ENCODE measurements around the gene TTLL10.

The TTLL10 gene

GRCh38 chr1:1226566-1227362 is 53.1 kb downstream of the TTLL10 start:
- no peak for DNase-seq

DNA sequence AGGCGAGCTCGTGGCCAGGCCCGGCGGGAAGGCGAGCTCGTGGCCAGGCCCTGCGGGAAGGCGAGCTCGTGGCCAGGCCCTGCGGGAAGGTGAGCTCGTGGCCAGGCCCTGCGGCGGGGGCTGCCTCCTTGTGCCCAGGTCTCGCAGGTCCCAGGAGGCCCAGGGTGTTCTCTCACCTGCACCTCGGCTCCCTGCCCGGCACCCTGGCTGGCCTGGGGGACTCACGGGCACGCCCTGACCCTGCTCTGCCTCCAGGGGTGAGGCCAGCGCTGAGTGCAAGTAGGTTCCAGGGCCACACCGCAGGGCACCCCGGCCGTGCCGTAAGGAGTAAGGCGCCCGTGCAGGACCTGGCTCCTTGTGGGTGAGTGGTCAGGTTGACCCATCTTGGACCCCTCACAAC is 53.7 kb downstream of the TTLL10 start:
- no peak for DNase-seq

GRCh38 chr1:1228187-1228586 is 54.5 kb downstream of the TTLL10 start:
- DNase-seq = no peak

- no peak for DNase-seq
Measured at GRCh38 chr1:1228596-1229321, 55.1 kb downstream of the TTLL10 start.

- DNase-seq = no peak
Measured at GRCh38 chr1:1229770-1230169, 56.1 kb downstream of the TTLL10 start.

GRCh38 chr1:1230656-1231399 is 57.1 kb downstream of the TTLL10 start:
- peak; percentile 33 for DNase-seq

- peak; percentile 96 for DNase-seq
Measured at GRCh38 chr1:1231400-1232207, 57.9 kb downstream of the TTLL10 start, which contains the start of gene SDF4. SDF4 (minus strand) TSS chr1:1232001; CDS start chr1:1228772, 3,229 bp downstream.

DNA sequence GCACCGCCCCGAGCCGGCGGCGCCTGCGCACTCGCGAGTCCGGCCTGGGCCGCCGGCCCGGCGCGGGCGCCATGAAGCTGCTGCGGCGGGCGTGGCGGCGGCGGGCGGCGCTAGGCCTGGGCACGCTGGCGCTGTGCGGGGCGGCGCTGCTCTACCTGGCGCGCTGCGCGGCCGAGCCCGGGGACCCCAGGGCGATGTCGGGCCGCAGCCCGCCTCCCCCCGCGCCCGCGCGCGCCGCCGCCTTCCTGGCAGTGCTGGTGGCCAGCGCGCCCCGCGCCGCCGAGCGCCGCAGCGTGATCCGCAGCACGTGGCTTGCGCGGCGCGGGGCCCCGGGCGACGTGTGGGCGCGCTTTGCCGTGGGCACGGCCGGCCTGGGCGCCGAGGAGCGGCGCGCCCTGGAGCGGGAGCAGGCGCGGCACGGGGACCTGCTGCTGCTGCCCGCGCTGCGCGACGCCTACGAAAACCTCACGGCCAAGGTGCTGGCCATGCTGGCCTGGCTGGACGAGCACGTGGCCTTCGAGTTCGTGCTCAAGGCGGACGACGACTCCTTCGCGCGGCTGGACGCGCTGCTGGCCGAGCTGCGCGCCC is 58.6 kb downstream of the TTLL10 start, which contains the start of gene B3GALT6:
Gene B3GALT6, plus strand, starts transcription at position 30 of the 588 bp plus-strand sequence. Its CDS starts 42 bp downstream, at position 72.
- DNase-seq = no peak

- no peak for DNase-seq
Measured at GRCh38 chr1:1232796-1233566, 59.3 kb downstream of the TTLL10 start.

DNA sequence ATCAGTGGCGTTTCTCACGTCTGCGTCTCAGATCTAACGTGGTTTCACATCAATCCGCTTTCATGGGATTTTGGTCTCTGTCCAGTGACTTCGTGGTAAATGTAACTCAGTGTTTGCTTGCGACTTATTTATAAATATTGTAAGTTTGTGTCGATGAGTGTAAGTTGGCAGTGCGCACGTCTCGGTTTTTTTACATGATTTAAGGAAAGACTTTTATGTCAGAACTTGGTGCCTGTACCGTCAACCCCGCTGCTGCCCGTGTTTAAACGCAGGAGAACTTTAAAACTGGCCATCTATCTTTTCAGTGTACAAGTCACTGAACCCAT is 59.9 kb downstream of the TTLL10 start:
- DNase-seq = no peak

DNA sequence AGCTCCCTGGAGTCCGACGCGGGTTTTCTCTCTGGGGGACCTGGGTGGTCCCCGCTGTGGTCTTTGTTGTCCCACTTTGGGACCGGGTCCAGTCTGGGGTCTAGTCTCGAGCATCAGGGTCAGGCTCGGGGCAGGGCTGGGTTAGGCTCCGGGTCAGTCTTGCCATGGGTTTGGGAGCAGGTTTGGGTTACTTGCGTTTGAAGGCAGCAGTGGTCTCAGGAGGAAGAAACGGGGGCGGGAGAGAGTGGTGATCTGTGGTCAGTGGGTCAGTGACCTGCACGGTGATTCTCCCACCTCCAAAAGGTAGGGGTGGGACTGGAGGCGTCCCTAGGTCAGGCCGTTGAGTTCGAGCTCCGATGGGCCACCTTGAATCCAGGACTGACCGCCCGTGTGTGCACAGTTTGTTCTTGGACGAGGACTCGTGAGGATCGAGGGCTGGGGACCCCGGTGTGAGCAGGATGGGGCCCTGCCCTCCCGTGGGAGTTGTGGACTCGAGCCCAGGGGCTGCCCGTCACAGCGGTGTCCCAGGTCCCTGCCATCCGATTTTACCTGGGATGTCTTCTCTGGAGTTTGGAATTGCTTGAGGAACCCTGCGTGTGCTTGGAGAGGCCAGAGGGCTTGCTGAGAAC is 60.6 kb downstream of the TTLL10 start:
- DNase-seq = no peak

GRCh38 chr1:1235016-1235744 is 61.5 kb downstream of the TTLL10 start:
- DNase-seq = no peak

DNA sequence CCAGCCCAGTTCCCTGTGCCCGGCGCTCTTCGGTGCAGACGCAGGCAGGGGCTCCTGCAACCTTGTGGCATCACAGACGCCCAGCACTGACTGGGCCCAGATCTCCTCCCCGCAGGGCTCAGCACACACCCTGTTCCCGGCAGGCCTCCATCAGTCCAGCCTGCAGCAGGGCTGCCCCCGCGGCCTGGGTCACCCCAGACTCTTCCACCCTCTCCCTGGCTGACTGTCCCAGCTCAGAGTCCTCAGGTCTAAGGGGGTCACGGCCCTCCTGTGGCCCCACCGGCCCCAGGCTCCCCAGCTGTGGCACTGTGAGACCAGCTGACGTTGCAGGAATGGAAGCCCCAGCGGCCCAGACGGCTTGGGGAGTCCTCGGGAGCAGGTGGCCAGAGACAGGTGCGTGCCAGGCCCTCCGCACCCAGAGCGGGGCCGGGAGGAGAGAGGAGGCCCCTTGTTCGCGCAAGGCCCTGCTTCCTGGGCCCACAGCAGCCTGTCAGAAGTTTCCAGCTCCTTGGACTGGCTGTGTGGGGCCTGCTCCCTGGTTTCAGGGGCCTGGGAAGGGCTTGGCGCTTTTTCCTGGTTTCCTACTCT is 62.6 kb downstream of the TTLL10 start:
- DNase-seq = no peak

- DNase-seq = no peak
Measured at GRCh38 chr1:1236945-1237873, 63.5 kb downstream of the TTLL10 start.

GRCh38 chr1:1237874-1238701 is 64.4 kb downstream of the TTLL10 start:
- no peak for DNase-seq

- no peak for DNase-seq
Measured at GRCh38 chr1:1238702-1239178, 65.1 kb downstream of the TTLL10 start.

DNA sequence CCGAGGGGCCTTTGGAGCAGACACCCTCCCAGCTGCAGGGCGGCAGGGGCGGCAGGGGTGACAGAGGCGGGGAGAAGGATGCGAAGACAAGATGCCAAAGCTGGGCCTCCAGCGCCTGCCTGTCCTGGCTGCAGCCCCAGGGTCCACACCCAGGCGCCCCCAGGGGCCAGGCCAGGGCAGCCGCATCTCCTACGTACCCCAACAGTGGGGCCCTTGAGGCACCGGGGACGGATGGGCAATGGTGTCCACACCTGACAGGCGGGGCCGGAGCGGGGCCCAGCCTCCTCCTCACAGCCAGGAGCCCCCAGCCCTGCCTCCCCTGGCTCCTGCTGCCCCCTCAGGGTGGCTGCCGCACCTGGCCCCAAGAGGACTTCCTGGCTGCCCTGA is 65.5 kb downstream of the TTLL10 start:
- no peak for DNase-seq
